ENCODE measurements around the gene SOCS3. TPM values are rescaled to one million over a fixed set of nuclear protein-coding genes. Genes with fewer than 3 reads are reported as not detected.
A peak's percentile ranks its signal among the peaks of the same experiment; 100 is the strongest.

The SOCS3 gene
- total RNA-seq, 1 experiment from 2014 or later = 11.3 TPM

GRCh38 chr17:78362232-78362631 lies 2.4 kb upstream of the SOCS3 start:
- POLR2A ChIA-PET = no interaction called here
- H3K27ac Mint-ChIP-seq (ENCODE audit: unreplicated experiment) = no peak overlapping the region

DNA sequence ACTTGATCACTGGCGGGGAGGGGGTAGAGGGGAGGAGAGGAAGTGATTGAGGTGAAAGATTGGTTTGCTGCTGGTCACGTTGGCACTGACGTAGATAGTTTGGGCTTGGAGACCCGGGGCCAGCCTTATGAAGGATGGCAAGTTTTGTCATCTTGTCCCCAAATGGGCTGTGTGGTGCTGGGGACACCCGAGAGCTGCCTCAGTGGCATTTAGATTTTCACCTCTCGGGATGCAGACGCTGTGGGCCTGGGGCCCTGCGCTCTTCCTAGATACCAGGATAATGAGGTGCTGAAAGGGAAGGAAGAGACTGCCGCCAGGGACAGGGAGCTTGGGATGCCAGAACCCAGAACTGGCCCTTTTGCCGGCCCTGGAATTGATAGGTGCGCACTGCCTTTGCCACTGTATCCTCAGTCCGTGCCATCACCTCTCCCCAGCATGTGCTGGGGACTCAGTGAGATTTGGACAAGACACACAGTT lies 1.4 kb upstream of the SOCS3 start:
- intact Hi-C loops (cut with micrococcal nuclease; ENCODE audit: unreplicated experiment) = loop anchor here (2.0 kb wide), 1 partner anchor 44 kb away; no protein-coding TSS in a partner anchor

More at GRCh38 chr17:78362232-78362631, 2.4 kb upstream of the SOCS3 start:
- intact Hi-C loops (cut with micrococcal nuclease; ENCODE audit: unreplicated experiment) = no loop called here
- peaks cover 35% of the 10 kb centered on the region for H3K36me3 Mint-ChIP-seq (ENCODE audit: insufficient read depth, unreplicated experiment)
- TF ChIP-seq CTCF (IDR thresholded peaks at IDR 0.05; ENCODE audit: insufficient read depth in 1 of 2, low read depth in 1 of 2, low read length in 1 of 2, severe bottlenecking in 1 of 2, unreplicated experiment in 1 of 2) = no peak
- Histone ChIP-seq H3K36me3 (ENCODE audit: control insufficient read depth, insufficient read depth, low read length) (no peaks in the 10 kb centered on the region; the same call in 1 of the 2 replicates), H3K27me3 (replicated peaks; ENCODE audit: control insufficient read depth, insufficient read depth, low read length) (no peaks in the 10 kb centered on the region), H3K9me3 (no peaks in the 10 kb centered on the region), H3K4me3 (ENCODE audit: low read depth, low read length) (no peak overlapping the region), H3K4me1 (peaks cover 64% of the 10 kb centered on the region)
- peaks cover 46% of the 10 kb centered on the region for H3K4me1 Mint-ChIP-seq (ENCODE audit: low read depth, unreplicated experiment)
- H3K4me3 Mint-ChIP-seq (ENCODE audit: unreplicated experiment) = no peak overlapping the region
- BruUV-seq (replicated peaks) = no TSS peak
- CTCF ChIA-PET = interaction anchor here (3.0 kb wide), 1 partner anchor 60 kb away, joined by 57 read pairs; no protein-coding TSS in a partner anchor
- no peaks in the 10 kb centered on the region for H3K9me3 Mint-ChIP-seq (ENCODE audit: unreplicated experiment)
- no peaks in the 10 kb centered on the region for H3K27me3 Mint-ChIP-seq (ENCODE audit: insufficient read depth, unreplicated experiment)
- DNase-seq = no peak

More for the DNA sequence above, 1.4 kb upstream of the SOCS3 start:
- peak overlapping the region; percentile 91 for H3K27ac Mint-ChIP-seq (ENCODE audit: unreplicated experiment)
- Histone ChIP-seq H3K4me1 (peaks cover 57% of the 10 kb centered on the region), H3K4me3 (ENCODE audit: low read depth, low read length) (peak overlapping the region; percentile 71), H3K9me3 (no peaks in the 10 kb centered on the region), H3K36me3 (ENCODE audit: control insufficient read depth, insufficient read depth, low read length) (no peaks in the 10 kb centered on the region; the same call in 1 of the 2 replicates), H3K27me3 (replicated peaks; ENCODE audit: control insufficient read depth, insufficient read depth, low read length) (no peaks in the 10 kb centered on the region)
- no peaks in the 10 kb centered on the region for H3K9me3 Mint-ChIP-seq (ENCODE audit: unreplicated experiment)
- H3K4me3 Mint-ChIP-seq (ENCODE audit: unreplicated experiment) = peak overlapping the region; percentile 85
- CTCF ChIA-PET = interaction anchor here (0.7 to 3.0 kb wide), 14 partner anchors 8 to 1416 kb away, joined by 3 to 57 read pairs (median 4); partner anchors contain the start of gene LGALS3BP
- H3K4me1 Mint-ChIP-seq (ENCODE audit: low read depth, unreplicated experiment) = peaks cover 38% of the 10 kb centered on the region
- BruUV-seq (replicated peaks) = TSS peak; percentile 62
- H3K27me3 Mint-ChIP-seq (ENCODE audit: insufficient read depth, unreplicated experiment) = no peaks in the 10 kb centered on the region
- peaks cover 43% of the 10 kb centered on the region for H3K36me3 Mint-ChIP-seq (ENCODE audit: insufficient read depth, unreplicated experiment)
- DNase-seq = no peak
- POLR2A ChIA-PET = interaction anchor here (0.6 to 1.6 kb wide), 5 partner anchors 20 to 374 kb away, joined by 3 to 13 read pairs (median 4); no protein-coding TSS in a partner anchor
- TF ChIP-seq CTCF (IDR thresholded peaks at IDR 0.05; ENCODE audit: insufficient read depth in 1 of 2, low read depth in 1 of 2, low read length in 1 of 2, severe bottlenecking in 1 of 2, unreplicated experiment in 1 of 2) = no peak

Data from Caco-2 (cell line).